ENCODE results near the gene BOD1L1. TPM values are rescaled to one million over a fixed set of nuclear protein-coding genes. Genes with fewer than 3 reads are reported as not detected.

BOD1L1 gene
- total RNA-seq, 1 donor from 2014 or later, result 40.1 TPM

DNA sequence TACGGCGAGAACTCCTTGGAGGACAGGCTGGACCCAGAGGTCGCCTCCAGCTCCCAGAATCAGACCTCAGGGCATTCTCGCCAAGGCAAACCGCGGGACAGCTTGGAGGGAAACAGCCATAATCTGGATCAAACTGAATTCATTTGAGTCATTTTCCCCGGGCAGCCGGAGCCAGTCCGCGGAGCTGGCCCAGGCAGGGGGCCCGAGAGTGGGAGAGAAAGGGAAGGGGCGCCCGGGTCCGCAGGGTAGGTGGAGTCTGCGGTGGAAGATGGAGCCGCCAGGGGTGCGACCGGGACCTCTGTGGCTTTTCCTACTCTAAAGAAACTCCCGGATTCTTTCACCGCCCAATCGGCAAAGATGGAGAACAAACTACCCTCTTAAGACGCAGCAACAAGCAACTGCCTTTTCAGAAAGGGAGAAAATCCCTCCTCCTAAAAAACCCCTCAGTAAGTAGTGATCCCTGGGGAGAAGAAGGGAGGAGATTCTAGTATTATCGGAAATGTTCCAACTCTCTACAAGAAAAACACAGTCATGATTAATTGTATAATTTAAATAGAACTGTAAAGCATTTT, 88.4 kb downstream of the BOD1L1 start:
- intact Hi-C loops (cut with micrococcal nuclease), result loop anchor here (1.0 kb wide), 1 partner anchor 8 kb away; no protein-coding TSS in a partner anchor
- Mint-ChIP-seq H3K4me1 (ENCODE audit: low read depth) (peaks cover 8% of the 10 kb centered on the region), H3K27ac (peak overlapping the region; percentile 87), H3K27me3 (ENCODE audit: insufficient read depth) (peaks cover 77% of the 10 kb centered on the region), H3K36me3 (ENCODE audit: low read depth) (peaks cover 1% of the 10 kb centered on the region), H3K4me3 (no peak overlapping the region), H3K9me3 (no peaks in the 10 kb centered on the region)
- no peak for DNase-seq (ENCODE audit: low spot score)

DNA sequence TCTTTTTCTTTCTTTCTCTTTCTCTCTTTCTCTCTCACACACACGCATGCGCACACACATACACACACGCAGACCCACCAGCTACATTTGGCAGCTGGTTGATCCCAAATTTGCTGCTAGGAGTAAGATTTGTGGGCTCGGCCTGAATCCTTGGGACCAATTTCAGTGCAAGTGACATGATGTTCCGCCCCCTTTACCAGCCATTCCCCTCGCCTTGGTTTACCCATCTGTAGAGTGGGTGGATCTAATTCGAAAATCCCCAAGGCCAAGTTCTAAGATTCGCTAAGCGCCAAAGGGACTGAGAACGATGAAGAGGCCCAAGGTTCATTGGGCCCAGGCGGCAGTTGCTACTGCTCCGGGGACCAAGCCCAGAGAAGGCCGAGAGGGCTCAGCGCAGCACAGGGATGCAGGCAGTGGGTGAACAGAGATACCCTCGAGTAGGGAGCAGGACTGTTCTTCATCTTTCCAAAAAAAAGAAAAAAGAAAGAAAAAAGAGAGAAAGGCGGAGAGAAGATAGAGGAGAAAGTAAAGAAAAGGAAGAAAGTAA, 89.0 kb downstream of the BOD1L1 start:
- Mint-ChIP-seq H3K4me3 (no peak overlapping the region), H3K4me1 (ENCODE audit: low read depth) (peaks cover 8% of the 10 kb centered on the region), H3K27me3 (ENCODE audit: insufficient read depth) (peaks cover 81% of the 10 kb centered on the region), H3K36me3 (ENCODE audit: low read depth) (peaks cover 1% of the 10 kb centered on the region), H3K9me3 (no peaks in the 10 kb centered on the region), H3K27ac (peak overlapping the region; percentile 87)
- intact Hi-C loops (cut with micrococcal nuclease), result no loop called here
- no peak for DNase-seq (ENCODE audit: low spot score)

DNA sequence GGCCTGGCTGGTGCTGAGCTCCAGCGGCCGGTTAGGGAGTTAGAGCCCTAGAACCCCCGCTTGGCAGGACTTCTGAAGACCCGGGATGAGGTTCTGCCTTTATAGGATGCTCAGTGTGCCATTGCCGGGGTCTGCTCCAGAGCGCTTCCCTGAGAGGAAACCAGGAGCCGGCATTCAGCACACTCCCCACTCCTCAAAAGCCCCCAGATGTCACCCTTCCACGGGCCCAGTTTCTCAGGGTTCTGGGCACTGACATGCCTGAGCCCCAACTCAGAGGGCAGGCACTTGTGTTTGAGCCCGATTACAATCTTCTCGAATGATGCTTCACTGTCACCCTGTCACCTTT, 89.7 kb downstream of the BOD1L1 start:
- no peaks in the 10 kb centered on the region for H3K9me3 Mint-ChIP-seq
- H3K4me3 Mint-ChIP-seq, result no peak overlapping the region
- H3K27me3 Mint-ChIP-seq (ENCODE audit: insufficient read depth), result peaks cover 79% of the 10 kb centered on the region
- H3K36me3 Mint-ChIP-seq (ENCODE audit: low read depth), result peaks cover 1% of the 10 kb centered on the region
- H3K27ac Mint-ChIP-seq, result no peak overlapping the region
- DNase-seq (ENCODE audit: low spot score), result no peak
- intact Hi-C loops (cut with micrococcal nuclease), result no loop called here
- peaks cover 8% of the 10 kb centered on the region for H3K4me1 Mint-ChIP-seq (ENCODE audit: low read depth)

DNA sequence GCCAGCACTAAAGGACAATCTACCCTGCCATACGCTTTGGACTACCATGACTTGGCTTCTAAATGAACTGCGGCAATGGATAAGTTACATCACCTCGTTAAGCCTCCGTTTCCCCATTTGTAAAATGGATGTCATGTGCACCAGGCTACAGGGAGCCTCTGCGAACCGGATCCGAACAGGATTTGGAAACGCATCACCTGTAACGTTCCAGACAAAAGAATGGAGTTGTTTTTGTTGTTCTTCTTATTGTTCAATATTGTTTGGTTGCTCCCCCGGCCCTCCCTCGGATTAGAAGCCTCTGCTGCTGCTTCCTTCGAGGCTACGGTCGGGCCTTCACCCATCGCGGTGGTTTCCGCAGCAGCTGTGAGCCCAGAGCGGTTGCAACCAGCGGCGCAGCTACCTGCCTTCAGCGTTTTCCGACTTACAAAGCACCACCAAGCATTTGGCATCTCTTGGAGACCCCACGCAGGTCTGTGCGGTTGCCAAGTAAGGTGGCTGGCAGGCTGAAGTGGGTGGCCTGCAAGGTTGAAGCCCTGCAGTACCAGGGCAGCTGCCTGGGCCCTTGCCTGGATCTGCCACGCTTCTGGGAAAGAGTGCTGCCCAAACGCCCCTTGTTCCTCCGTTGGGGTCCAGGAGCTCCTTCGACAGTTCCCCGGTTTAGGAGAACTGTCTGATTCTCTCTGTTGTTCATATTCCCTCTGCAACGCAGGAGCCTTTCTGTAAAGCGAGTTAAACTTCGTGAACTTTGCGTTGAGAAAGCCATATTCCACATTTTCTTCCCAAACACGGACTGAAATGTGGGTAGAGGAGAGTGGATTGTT, 90.3 kb downstream of the BOD1L1 start:
- peaks cover 82% of the 10 kb centered on the region for H3K27me3 Mint-ChIP-seq (ENCODE audit: insufficient read depth)
- peaks cover 1% of the 10 kb centered on the region for H3K36me3 Mint-ChIP-seq (ENCODE audit: low read depth)
- H3K9me3 Mint-ChIP-seq, result no peaks in the 10 kb centered on the region
- no peak overlapping the region for H3K4me3 Mint-ChIP-seq
- intact Hi-C loops (cut with micrococcal nuclease), result no loop called here
- peaks cover 8% of the 10 kb centered on the region for H3K4me1 Mint-ChIP-seq (ENCODE audit: low read depth)
- no peak overlapping the region for H3K27ac Mint-ChIP-seq
- DNase-seq (ENCODE audit: low spot score), result no peak

DNA sequence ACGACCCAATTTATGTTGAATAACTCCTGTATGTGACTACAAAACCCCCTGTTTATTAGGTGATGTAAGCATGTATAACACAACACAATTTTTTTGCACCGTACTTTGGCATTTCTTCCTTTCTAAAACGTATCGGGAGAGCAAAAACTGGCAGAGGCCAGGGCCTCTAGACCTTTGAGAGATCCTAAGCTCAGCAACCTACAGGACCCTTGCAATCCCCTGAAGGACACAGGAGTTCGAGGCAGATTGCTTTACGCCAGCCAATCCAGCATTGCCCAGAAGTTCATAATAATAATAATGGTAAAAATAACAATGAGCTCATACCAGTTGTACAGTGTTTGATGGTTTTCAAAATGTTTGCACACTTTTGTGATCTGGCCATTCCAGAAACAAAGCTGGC, 90.9 kb downstream of the BOD1L1 start:
- Mint-ChIP-seq H3K4me3 (no peak overlapping the region), H3K36me3 (ENCODE audit: low read depth) (peaks cover 1% of the 10 kb centered on the region), H3K27ac (peak overlapping the region; percentile 55), H3K9me3 (no peaks in the 10 kb centered on the region), H3K27me3 (ENCODE audit: insufficient read depth) (peaks cover 84% of the 10 kb centered on the region), H3K4me1 (ENCODE audit: low read depth) (peaks cover 8% of the 10 kb centered on the region)
- intact Hi-C loops (cut with micrococcal nuclease), result no loop called here
- no peak for DNase-seq (ENCODE audit: low spot score)

DNA sequence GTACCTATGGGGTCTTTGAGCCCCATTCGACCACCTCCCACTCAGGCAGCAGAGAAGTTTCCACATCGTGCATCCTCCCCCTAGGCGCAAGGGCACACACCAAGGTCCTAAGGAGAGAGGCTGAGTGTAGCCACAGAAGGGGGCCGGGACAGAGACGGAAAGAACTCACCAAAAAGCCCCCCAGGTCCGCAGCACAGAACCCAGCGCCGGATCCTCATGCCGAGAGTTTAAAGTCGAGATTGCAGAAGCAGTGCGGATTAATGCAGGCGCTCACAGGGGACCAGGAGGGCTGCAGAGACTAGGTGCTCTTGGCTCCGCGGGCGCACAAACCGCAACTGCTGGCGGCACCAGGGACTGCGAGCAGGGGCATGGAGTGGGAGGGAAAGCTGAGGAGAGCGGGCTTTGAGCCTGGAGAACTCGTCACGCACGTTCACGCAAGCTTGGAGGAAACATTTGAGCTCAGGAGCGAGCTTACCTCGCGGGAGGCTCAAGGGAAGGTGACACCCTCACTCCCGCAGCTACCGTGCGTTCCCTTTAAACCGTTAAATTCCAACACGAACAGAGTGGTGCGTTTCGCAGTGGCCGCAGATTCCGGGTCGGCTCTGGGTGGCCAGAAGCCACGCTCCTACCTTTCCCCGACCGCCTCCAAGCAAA, 91.7 kb downstream of the BOD1L1 start:
- Mint-ChIP-seq H3K9me3 (no peaks in the 10 kb centered on the region), H3K4me3 (no peak overlapping the region), H3K27me3 (ENCODE audit: insufficient read depth) (peaks cover 83% of the 10 kb centered on the region), H3K4me1 (ENCODE audit: low read depth) (peaks cover 8% of the 10 kb centered on the region), H3K27ac (peak overlapping the region; percentile 23), H3K36me3 (ENCODE audit: low read depth) (peaks cover 1% of the 10 kb centered on the region)
- no peak for DNase-seq (ENCODE audit: low spot score)
- intact Hi-C loops (cut with micrococcal nuclease), result no loop called here

DNA sequence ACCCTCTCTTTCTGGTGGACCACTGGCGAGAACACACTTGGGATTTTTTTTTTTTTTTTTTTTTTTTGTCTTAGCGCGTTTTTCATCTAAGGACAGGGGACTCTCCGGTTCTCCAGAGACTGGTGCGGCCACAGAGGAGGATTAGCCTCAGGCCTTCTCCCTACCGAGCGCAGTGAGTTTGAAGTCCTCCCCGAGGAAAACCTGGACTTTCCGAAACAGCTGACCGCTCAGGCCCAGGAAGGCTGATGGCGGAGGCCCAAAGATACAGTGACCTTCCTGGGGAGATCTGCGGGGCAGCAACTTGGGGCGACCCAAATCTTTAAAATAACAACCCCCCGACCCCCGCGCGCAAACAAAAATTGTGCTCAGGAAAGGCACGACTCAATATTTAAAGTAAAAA, 92.4 kb downstream of the BOD1L1 start:
- Mint-ChIP-seq H3K4me1 (ENCODE audit: low read depth) (peaks cover 8% of the 10 kb centered on the region), H3K36me3 (ENCODE audit: low read depth) (peaks cover 1% of the 10 kb centered on the region), H3K27ac (peak overlapping the region; percentile 23), H3K4me3 (no peak overlapping the region), H3K9me3 (no peaks in the 10 kb centered on the region), H3K27me3 (ENCODE audit: insufficient read depth) (peaks cover 84% of the 10 kb centered on the region)
- intact Hi-C loops (cut with micrococcal nuclease), result no loop called here
- no peak for DNase-seq (ENCODE audit: low spot score)

DNA sequence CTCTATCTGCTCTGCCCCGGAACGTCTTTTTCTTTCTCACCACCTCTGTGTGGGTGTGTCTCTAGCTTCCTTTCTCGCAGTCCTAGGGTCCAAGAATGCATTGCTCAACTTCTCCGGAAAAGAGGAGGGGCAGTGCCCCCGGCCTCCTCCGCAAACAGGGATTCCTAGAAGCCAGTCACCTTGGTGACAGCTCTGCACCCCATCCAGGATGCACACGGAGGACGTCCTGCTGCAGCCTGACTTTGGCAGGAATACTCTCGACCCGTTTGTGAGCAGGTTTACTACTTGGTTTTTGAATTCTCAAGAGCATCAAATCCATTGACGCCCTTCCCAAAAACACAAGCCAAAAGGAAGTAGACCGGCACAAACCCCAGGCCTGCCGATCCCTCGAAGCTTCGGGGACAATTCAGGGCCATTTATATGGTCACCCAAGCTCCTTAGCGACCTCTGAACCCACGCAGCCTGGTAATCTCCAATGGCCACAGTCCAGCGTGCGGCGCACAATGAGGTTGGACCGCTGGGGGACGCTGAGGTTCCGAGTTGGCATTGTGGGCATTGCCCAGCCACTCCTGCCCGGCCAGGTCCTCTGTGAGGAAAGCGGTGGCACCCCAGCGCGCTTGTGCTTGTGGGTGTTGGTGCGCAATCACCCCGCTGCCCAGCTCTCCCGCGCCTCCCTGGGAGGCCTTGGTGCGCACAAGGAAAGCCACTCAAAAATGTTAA, 93.0 kb downstream of the BOD1L1 start:
- no peak for DNase-seq (ENCODE audit: low spot score)
- Mint-ChIP-seq H3K36me3 (ENCODE audit: low read depth) (peaks cover 1% of the 10 kb centered on the region), H3K4me1 (ENCODE audit: low read depth) (peaks cover 8% of the 10 kb centered on the region), H3K27me3 (ENCODE audit: insufficient read depth) (peaks cover 86% of the 10 kb centered on the region), H3K27ac (no peak overlapping the region), H3K4me3 (no peak overlapping the region), H3K9me3 (no peaks in the 10 kb centered on the region)
- intact Hi-C loops (cut with micrococcal nuclease), result no loop called here

DNA sequence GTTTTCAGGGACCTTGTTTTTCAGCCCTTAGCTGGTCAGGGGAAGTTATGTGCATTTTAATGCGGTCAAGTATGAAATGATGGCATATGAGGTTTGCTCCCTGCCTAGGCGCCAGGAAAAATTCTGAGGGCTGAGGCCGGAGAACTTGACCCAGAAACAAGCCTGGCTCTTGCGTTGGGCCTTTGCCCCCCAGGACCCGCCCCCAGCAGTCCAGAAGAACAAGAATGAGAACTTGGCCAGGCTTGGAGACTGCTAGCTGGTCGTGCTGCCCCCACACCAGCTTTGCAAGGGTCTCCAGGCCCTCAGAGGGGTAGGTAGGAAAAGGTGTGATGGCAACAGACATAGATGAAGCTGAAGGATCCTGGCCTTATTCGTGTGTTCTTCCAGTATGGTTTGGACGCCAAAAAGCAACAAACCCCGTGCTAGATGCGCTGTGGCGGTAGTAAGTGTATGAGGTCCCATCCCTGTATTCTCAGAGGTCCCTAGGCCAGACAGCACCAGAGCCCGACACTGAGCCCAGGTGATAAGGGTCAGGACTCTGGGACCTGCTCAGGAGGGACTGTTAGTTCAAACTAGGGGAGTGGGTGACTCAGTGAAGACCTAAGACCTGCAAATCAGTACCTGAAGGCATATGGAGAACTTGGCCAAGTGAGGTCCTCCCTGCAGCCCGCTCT, 93.7 kb downstream of the BOD1L1 start:
- H3K27me3 Mint-ChIP-seq (ENCODE audit: insufficient read depth), result peaks cover 85% of the 10 kb centered on the region
- no peak overlapping the region for H3K4me3 Mint-ChIP-seq
- H3K27ac Mint-ChIP-seq, result no peak overlapping the region
- H3K9me3 Mint-ChIP-seq, result no peaks in the 10 kb centered on the region
- H3K36me3 Mint-ChIP-seq (ENCODE audit: low read depth), result peaks cover 1% of the 10 kb centered on the region
- intact Hi-C loops (cut with micrococcal nuclease), result no loop called here
- DNase-seq (ENCODE audit: low spot score), result no peak
- peaks cover 9% of the 10 kb centered on the region for H3K4me1 Mint-ChIP-seq (ENCODE audit: low read depth)

DNA sequence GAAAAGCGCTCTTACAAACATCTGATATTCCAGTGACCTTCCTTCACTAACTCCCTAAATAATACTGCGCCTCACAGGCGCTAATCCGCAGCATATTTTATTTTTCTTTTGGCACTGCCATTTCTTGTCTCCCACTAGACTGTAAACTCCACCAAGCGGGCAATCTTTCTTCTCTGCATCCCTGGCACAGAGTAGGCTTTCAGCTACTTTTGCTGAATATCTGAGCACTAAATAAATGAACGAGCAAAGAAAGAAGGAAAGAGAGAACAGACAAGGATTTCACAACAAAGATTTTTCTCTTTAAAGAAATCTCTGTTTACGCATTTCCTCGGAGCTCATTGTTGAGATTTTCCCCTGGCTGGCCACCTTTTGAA, 95.9 kb downstream of the BOD1L1 start:
- no peak for DNase-seq (ENCODE audit: low spot score)
- Mint-ChIP-seq H3K9me3 (no peaks in the 10 kb centered on the region), H3K27me3 (ENCODE audit: insufficient read depth) (peaks cover 86% of the 10 kb centered on the region), H3K4me3 (no peak overlapping the region), H3K27ac (no peak overlapping the region), H3K4me1 (ENCODE audit: low read depth) (peaks cover 3% of the 10 kb centered on the region), H3K36me3 (ENCODE audit: low read depth) (no peaks in the 10 kb centered on the region)
- intact Hi-C loops (cut with micrococcal nuclease), result no loop called here

DNA sequence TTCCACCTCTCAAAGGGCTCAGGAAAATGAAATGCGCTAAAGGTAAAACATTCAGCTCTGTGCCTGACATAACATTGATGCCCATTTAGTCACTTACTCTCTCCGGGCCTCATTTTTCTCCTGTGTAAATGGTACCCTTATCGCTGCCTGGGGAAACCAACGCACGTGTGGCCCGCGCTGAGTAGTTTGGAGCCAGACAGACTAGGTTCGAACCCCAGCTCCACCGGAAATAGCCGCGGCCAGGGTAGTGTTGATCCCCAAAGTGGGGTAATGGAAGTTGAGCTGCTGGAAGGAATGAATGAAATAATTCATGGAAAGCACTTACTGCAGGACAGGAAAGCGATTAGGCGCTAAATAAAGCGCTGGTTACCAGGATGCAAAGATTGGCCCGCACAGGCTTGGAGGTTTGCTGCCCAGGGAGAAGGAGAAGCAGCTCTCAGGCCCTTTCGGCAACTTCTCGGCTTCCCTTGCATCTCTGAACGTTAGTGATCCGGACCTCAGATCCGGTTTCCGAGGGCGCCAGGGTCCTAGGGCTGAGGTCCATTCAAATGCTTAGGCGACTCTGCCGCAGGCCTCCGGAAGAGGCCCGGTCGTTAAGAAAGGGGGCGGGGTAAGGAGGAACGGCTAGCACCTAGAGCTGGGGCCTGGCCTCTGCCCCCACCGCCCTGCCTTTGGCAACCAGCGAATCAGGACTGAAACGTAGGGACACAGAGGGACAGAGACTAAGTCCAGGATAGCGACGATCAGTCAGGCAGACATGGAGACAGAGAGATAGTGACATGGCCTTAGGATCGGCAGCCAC, 96.5 kb downstream of the BOD1L1 start:
- no peak overlapping the region for H3K27ac Mint-ChIP-seq
- H3K4me3 Mint-ChIP-seq, result no peak overlapping the region
- intact Hi-C loops (cut with micrococcal nuclease), result no loop called here
- DNase-seq (ENCODE audit: low spot score), result no peak
- H3K4me1 Mint-ChIP-seq (ENCODE audit: low read depth), result peaks cover 3% of the 10 kb centered on the region
- H3K9me3 Mint-ChIP-seq, result no peaks in the 10 kb centered on the region
- H3K27me3 Mint-ChIP-seq (ENCODE audit: insufficient read depth), result peaks cover 86% of the 10 kb centered on the region
- H3K36me3 Mint-ChIP-seq (ENCODE audit: low read depth), result no peaks in the 10 kb centered on the region

Measured in activated T-helper 1 cell treated with anti-CD3 and anti-CD28 coated beads, Interleukin-12 subunit alpha, Interleukin-12 subunit beta, Interleukin-2, Interleukin-4 antibody, amounts not matched to agents 30 ng/mL and 10 ng/mL and 1 ng/mL, durations not matched to agents 14 hours and 24 hours and 36 hours (primary cell).